B cell (primary cell): Measurements from ENCODE around the gene CPNE4. TPM values are rescaled to one million over a fixed set of nuclear protein-coding genes. Genes with fewer than 3 reads are reported as not detected.

Experiments used
- ATAC-seq: fragments of 200-7000 bp; cut with Tn5 transposase; one replicate; pipeline ENCODE4 v1.10.0; 2021; ENCODE audit warnings: low read depth, mild to moderate bottlenecking, moderate number of reproducible peaks, moderate library complexity
- CTCF ChIA-PET: fragments of 350-600 bp; sonication (Branson Sonifier 250); formaldehyde crosslinking; loops from one replicate; lab custom pipeline; 2021; ENCODE audit warnings: antibody characterized with exemption, inconsistent platforms; lab: Charles Lee
- POLR2A ChIA-PET: fragments of 350-600 bp; sonication (Branson Sonifier 250); formaldehyde crosslinking; loops from one replicate; lab custom pipeline; 2021; ENCODE audit warnings: antibody characterized with exemption; lab: Charles Lee
- DNase-seq: peaks from one replicate; pipeline ENCODE4 v3.0.0; 2013
- H2AFZ ChIP-seq: 2 replicates; pipeline ENCODE4 v1.6.1; 2012; ENCODE audit warnings: mild to moderate bottlenecking, low read depth, low read length; ENCODE audit not compliant: insufficient read depth, poor library complexity, severe bottlenecking
- H3K27ac ChIP-seq, 2 donors: 1 replicate in 1 of 2; 2 replicates in 1 of 2; pipeline ENCODE4 v1.5.1; 2012 to 2013; ENCODE audit warnings: low read length in 2 of 2, mild to moderate bottlenecking in 2 of 2, moderate library complexity in 1 of 2
- H3K27me3 ChIP-seq, 4 experiments: fragments of 200-600 bp in 1 of 4; sonication (generic) in 1 of 4; replicated peaks in 1 of 4; 1 replicate in 2 of 4; 2 replicates in 2 of 4; pipeline versions ENCODE4 v1.6.1 to v1.7.0; 2013 to 2016; ENCODE audit warnings: low read length in 3 of 4, mild to moderate bottlenecking in 2 of 4, mixed read lengths in 1 of 4, moderate library complexity in 1 of 4; ENCODE audit not compliant: insufficient read depth in 4 of 4, control insufficient read depth in 3 of 4; ENCODE audit errors: control extremely low read depth in 1 of 4
- H3K36me3 ChIP-seq, 2 experiments: replicated peaks in 1 of 2; 1 replicate in 1 of 2; 2 replicates in 1 of 2; pipeline versions ENCODE4 v1.6.1 to v1.7.1; 2013; ENCODE audit warnings: low read length in 1 of 2; ENCODE audit not compliant: insufficient read depth in 2 of 2, control insufficient read depth in 1 of 2; ENCODE audit errors: control extremely low read depth in 1 of 2, extremely low read depth in 1 of 2
- H3K4me1 ChIP-seq, 2 donors: fragments of 200-600 bp in 1 of 2; sonication (generic) in 1 of 2; 1 replicate in 1 of 2; 2 replicates in 1 of 2; pipeline versions ENCODE4 v1.5.1 to v1.6.1; 2013 to 2017; ENCODE audit warnings: low read length in 2 of 2; ENCODE audit not compliant: control insufficient read depth in 2 of 2, insufficient read depth in 2 of 2
- H3K4me2 ChIP-seq: replicated peaks from 2 replicates; pipeline ENCODE3; 2012; ENCODE audit warnings: mild to moderate bottlenecking, low read depth, low read length; ENCODE audit not compliant: poor library complexity, severe bottlenecking
- H3K4me3 ChIP-seq, 5 experiments: fragments of 200-600 bp in 1 of 5; sonication (generic) in 1 of 5; 1 replicate in 3 of 5; 2 replicates in 2 of 5; pipeline versions ENCODE4 v1.5.1 to v1.7.0; 2011 to 2016; ENCODE audit warnings: low read length in 4 of 5, mild to moderate bottlenecking in 4 of 5, low read depth in 2 of 5, control low read depth in 1 of 5, moderate library complexity in 1 of 5; ENCODE audit not compliant: insufficient read depth in 1 of 5; ENCODE audit errors: control extremely low read depth in 1 of 5, extremely low read depth in 1 of 5
- H3K79me2 ChIP-seq: fragments of 200-600 bp; sonication (generic); one replicate; pipeline ENCODE4 v1.6.0; 2016; ENCODE audit warnings: low read length; ENCODE audit not compliant: control insufficient read depth, insufficient read depth
- H3K9ac ChIP-seq: fragments of 200-600 bp; sonication (generic); 2 replicates; pipeline ENCODE4 v1.6.1; 2017; ENCODE audit warnings: mild to moderate bottlenecking, low read length, moderate library complexity
- H3K9me3 ChIP-seq, 3 donors: one replicate each; pipeline versions ENCODE4 v1.6.1 to v1.7.1; 2013; ENCODE audit warnings: low read length in 2 of 3; ENCODE audit not compliant: control insufficient read depth in 2 of 3, insufficient read depth in 1 of 3; ENCODE audit errors: control extremely low read depth in 1 of 3
- H4K20me1 ChIP-seq: 2 replicates; pipeline ENCODE4 v1.6.0; 2012; ENCODE audit warnings: mild to moderate bottlenecking, low read length; ENCODE audit not compliant: insufficient read depth, control insufficient read depth, poor library complexity, severe bottlenecking
- H3K27ac Mint-ChIP-seq: one replicate; pipeline ENCODE4 v1.8.0; 2021; ENCODE audit warnings: mixed read lengths
- H3K27me3 Mint-ChIP-seq: one replicate; pipeline ENCODE4 v1.8.0; 2021; ENCODE audit warnings: mixed read lengths
- H3K4me1 Mint-ChIP-seq: one replicate; pipeline ENCODE4 v1.8.0; 2021; ENCODE audit warnings: mixed read lengths
- H3K4me3 Mint-ChIP-seq: one replicate; pipeline ENCODE4 v1.8.0; 2021; ENCODE audit warnings: mixed read lengths
- H3K9me3 Mint-ChIP-seq: one replicate; pipeline ENCODE4 v1.8.0; 2022; ENCODE audit warnings: mixed read lengths; ENCODE audit not compliant: insufficient read depth
- EZH2 ChIP-seq: IDR thresholded peaks from 2 replicates; pipeline ENCODE4 v1.6.1; 2012; ENCODE audit warnings: borderline replicate concordance, low read depth, mild to moderate bottlenecking, moderate library complexity, low read length; ENCODE audit not compliant: insufficient read depth, poor library complexity, severe bottlenecking
- WGBS: methylation state at CpG from one replicate; pipeline ENCODE4 v1.1.5; 2013; ENCODE audit warnings: missing lambda C conversion rate; ENCODE audit not compliant: insufficient coverage; 5-methylcytosine and 5-hydroxymethylcytosine counted together
- intact Hi-C: fragments of 100-400 bp; cut with micrococcal nuclease; formaldehyde crosslinking; loops from one replicate; pipeline ENCODE4 v1.10.0; 2022
- polyA plus RNA-seq: library from polyadenylated mRNA; depleted of rRNA; stranded (reverse); fragments of >200 nt; gene quantifications from 2 replicates; pipeline ENCODE4 v1.2.3, GENCODE V29; 2012
- total RNA-seq, 2 donors: library from RNA; stranded (reverse); fragments of 120-200 nt in 1 of 2; gene quantifications; 1 replicate in 1 of 2; 2 replicates in 1 of 2; pipeline versions ENCODE4 v1.2.3 to v1.2.4, GENCODE V29; 2013 to 2022
- TF ChIP-seq, protein P1 (sequence below): fragments of 200-600 bp; IDR thresholded peaks from one replicate; pipeline ENCODE4 v1.8.0; 2022; ENCODE audit warnings: antibody characterized with exemption, mild to moderate bottlenecking

Gene CPNE4
- total and polyA plus RNA-seq, 2 donors (not counting 1 experiment from before 2014, with no cell fraction given): not detected

DNA sequence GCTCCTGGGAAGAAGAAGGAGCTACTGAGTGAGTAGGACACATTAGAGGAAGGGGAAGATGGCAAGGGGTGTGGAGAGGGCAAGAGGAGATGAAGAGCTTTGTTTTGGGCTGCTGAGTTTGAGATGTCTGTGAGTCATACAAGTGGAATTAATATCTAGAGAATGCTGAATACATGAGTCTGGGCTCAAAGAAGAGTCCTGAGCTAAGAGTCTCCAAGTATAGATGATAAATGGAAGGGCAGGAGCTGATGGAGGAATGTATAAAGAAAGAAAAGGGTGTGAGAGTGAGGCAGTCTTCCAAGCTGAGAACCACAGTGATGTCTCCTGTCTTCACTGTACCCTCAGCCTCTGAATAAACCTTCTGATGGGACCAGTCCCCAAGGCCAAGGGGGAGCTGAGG, 326.6 kb downstream of the CPNE4 start:
- no peaks in the 10 kb centered on the region for H3K9me3 Mint-ChIP-seq
- Histone ChIP-seq H3K27ac (no peak overlapping the region), H3K4me2 (no peak overlapping the region), H4K20me1 (no peaks in the 10 kb centered on the region), H3K9ac (no peak overlapping the region), H2AFZ (no peak overlapping the region), H3K4me3 (no peak overlapping the region), H3K4me1 (no peaks in the 10 kb centered on the region), H3K36me3 (no peaks in the 10 kb centered on the region), H3K79me2 (no peaks in the 10 kb centered on the region), H3K9me3 (no peaks in the 10 kb centered on the region), H3K27me3 (no peaks in the 10 kb centered on the region)
- ChIA-PET POLR2A (no interaction called here), CTCF (no interaction called here)
- DNase-seq: no peak
- peaks cover 15% of the 10 kb centered on the region for H3K27me3 Mint-ChIP-seq
- intact Hi-C loops: no loop called here
- no peak for TF ChIP-seq EZH2
- TF ChIP-seq, protein P1, sequence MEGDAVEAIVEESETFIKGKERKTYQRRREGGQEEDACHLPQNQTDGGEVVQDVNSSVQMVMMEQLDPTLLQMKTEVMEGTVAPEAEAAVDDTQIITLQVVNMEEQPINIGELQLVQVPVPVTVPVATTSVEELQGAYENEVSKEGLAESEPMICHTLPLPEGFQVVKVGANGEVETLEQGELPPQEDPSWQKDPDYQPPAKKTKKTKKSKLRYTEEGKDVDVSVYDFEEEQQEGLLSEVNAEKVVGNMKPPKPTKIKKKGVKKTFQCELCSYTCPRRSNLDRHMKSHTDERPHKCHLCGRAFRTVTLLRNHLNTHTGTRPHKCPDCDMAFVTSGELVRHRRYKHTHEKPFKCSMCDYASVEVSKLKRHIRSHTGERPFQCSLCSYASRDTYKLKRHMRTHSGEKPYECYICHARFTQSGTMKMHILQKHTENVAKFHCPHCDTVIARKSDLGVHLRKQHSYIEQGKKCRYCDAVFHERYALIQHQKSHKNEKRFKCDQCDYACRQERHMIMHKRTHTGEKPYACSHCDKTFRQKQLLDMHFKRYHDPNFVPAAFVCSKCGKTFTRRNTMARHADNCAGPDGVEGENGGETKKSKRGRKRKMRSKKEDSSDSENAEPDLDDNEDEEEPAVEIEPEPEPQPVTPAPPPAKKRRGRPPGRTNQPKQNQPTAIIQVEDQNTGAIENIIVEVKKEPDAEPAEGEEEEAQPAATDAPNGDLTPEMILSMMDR: no peak
- no peak overlapping the region for H3K27ac Mint-ChIP-seq
- no peak overlapping the region for H3K4me3 Mint-ChIP-seq
- H3K4me1 Mint-ChIP-seq: no peaks in the 10 kb centered on the region
- no peak for ATAC-seq

DNA sequence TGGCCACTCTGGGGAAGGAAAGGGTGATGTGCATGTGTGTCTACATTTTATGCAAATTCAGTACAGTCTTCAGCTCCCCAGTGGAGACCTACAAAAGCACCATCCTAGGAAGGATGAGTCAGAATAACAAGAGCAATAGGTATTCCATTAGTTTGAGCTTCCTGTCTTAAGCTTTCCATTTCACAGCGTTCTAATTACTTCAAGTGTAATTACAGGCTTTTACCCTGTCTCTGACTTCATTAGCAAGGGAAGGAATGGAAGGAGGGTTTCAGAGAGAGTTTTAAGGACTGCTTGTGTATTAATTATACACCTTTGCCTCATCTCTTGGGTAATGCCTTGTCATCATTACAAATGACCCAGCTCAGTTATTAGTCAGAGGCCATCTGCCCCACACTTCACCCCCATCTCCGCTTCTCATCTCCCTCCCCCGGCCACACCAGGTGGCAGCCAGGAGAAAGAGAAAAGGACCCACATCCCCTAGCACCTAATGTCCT, 329.2 kb downstream of the CPNE4 start:
- no CpG with 5 or more reads among the region's 3 CpGs for WGBS
- Mint-ChIP-seq H3K4me1 (no peaks in the 10 kb centered on the region), H3K27ac (no peak overlapping the region), H3K27me3 (peaks cover 15% of the 10 kb centered on the region), H3K4me3 (no peak overlapping the region), H3K9me3 (no peaks in the 10 kb centered on the region)
- Histone ChIP-seq H2AFZ (no peak overlapping the region), H3K9ac (no peak overlapping the region), H3K4me1 (no peaks in the 10 kb centered on the region), H3K4me2 (no peak overlapping the region), H3K27me3 (no peaks in the 10 kb centered on the region), H4K20me1 (no peaks in the 10 kb centered on the region), H3K79me2 (no peaks in the 10 kb centered on the region), H3K27ac (no peak overlapping the region), H3K9me3 (no peaks in the 10 kb centered on the region), H3K4me3 (no peak overlapping the region), H3K36me3 (no peaks in the 10 kb centered on the region)
- TF ChIP-seq, protein P1: no peak
- TF ChIP-seq EZH2: no peak
- DNase-seq (no peak), ATAC-seq (no peak)
- CTCF ChIA-PET: no interaction called here
- intact Hi-C loops: no loop called here
- POLR2A ChIA-PET: no interaction called here
